Measurements from ENCODE around the gene PTPRT.

Gene PTPRT

GRCh38 chr20:43151256-43151655 lies 38.5 kb downstream of the PTPRT start:
- H3K4me1 ChIP-seq (ENCODE audit: control insufficient read depth, insufficient read depth, low read length): no peaks in the 10 kb centered on the region
- no peak overlapping the region for H3K9ac ChIP-seq (ENCODE audit: low read length)
- H3K36me3 ChIP-seq (ENCODE audit: control insufficient read depth, insufficient read depth, low read length): no peaks in the 10 kb centered on the region
- no peaks in the 10 kb centered on the region for H3K27me3 ChIP-seq (ENCODE audit: control insufficient read depth, insufficient read depth, low read length)
- no peak overlapping the region for H3K27ac ChIP-seq (ENCODE audit: low read depth, low read length)
- no peak overlapping the region for H3K4me3 ChIP-seq (ENCODE audit: low read length)

DNA sequence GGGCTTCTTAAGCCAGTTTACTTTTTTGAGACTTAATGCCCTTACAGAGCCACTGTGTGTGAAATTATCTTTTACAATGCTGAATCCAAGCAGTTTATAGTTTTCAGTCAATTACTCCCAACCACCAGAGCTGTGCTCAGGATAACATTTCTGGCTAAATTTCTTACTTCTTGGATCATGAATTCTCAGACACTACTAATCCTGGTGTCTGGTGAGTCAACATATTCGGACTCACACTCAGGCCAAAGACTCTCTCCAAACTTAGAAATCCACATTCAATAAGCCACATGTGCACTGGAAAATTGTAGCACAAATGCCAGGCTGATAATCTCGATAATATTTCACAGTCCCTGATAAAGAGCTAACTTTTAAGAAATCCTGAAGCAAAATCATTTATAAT lies 49.0 kb downstream of the PTPRT start:
- no peak overlapping the region for H3K27ac ChIP-seq (ENCODE audit: low read depth, low read length)

DNA sequence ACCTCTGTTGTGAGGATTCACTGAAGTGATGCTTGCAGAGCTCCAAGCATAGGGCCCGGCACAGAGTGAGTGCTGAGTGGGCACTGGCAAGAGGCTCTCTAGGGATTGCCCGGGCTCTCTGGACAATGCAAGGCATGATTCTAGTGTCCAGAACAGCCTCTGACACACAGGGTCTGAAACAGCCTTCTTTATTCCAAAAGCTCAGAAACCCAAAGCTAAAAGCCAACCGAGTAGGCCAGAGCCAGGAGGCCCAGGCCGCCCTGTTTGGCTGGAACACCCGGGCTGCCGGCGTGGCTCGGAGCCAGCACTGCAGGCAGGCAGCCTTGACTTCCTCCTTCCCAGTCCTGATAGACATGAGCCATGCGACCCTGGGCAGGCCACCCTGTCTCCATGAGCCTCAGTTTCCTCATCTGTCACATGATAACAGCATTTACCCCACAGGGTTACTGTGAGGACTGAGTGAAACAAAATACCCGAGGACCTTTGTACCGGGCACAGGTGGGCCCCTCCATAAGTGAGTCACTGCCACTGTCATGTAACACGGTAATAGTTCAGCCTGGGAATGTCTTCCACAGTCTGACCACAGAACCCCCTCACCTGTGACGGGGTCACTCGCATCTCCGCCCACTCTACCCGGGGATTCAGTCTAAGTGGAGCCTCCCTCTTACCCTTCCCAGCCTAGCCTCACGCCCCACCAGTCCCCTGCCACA lies 51.5 kb downstream of the PTPRT start:
- no peaks in the 10 kb centered on the region for H3K36me3 ChIP-seq (ENCODE audit: control insufficient read depth, insufficient read depth, low read length)
- no peaks in the 10 kb centered on the region for H3K4me1 ChIP-seq (ENCODE audit: control insufficient read depth, insufficient read depth, low read length)
- H3K27me3 ChIP-seq (ENCODE audit: control insufficient read depth, insufficient read depth, low read length): no peaks in the 10 kb centered on the region
- no peak overlapping the region for H3K9ac ChIP-seq (ENCODE audit: low read length)
- no peak overlapping the region for H3K27ac ChIP-seq (ENCODE audit: low read depth, low read length)
- H3K4me3 ChIP-seq (ENCODE audit: low read length): no peak overlapping the region

More for the DNA sequence above, 49.0 kb downstream of the PTPRT start:
- Histone ChIP-seq H3K27me3 (ENCODE audit: control insufficient read depth, insufficient read depth, low read length) (no peaks in the 10 kb centered on the region), H3K4me3 (ENCODE audit: low read length) (no peak overlapping the region), H3K4me1 (ENCODE audit: control insufficient read depth, insufficient read depth, low read length) (no peaks in the 10 kb centered on the region), H3K36me3 (ENCODE audit: control insufficient read depth, insufficient read depth, low read length) (no peaks in the 10 kb centered on the region), H3K9ac (ENCODE audit: low read length) (no peak overlapping the region)

- Histone ChIP-seq H3K27me3 (ENCODE audit: control insufficient read depth, insufficient read depth, low read length) (no peaks in the 10 kb centered on the region), H3K36me3 (ENCODE audit: control insufficient read depth, insufficient read depth, low read length) (no peaks in the 10 kb centered on the region), H3K4me1 (ENCODE audit: control insufficient read depth, insufficient read depth, low read length) (no peaks in the 10 kb centered on the region), H3K27ac (ENCODE audit: low read depth, low read length) (no peak overlapping the region), H3K4me3 (ENCODE audit: low read length) (no peak overlapping the region), H3K9ac (ENCODE audit: low read length) (no peak overlapping the region)
Observed at GRCh38 chr20:43137160-43137559, 52.5 kb downstream of the PTPRT start.

DNA sequence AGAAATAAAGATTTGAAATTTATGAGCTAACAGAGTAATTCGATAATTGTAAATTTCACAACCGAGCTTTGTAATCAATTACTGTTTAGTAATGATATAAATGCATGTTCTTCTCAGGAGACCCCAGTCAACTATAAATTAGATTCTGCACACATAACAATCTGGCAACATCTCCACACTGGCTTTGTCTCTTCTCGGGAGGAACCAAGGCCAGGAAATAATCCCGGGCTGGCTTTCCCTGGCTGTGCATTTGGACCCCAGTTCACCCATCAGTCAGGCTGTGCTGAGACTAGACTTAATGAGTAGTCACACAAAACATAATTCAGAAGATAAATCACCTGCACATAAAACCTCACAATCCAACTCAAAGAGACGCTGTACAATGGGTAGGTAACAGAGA lies 65.5 kb downstream of the PTPRT start:
- Histone ChIP-seq H3K4me3 (ENCODE audit: low read length) (no peak overlapping the region), H3K9ac (ENCODE audit: low read length) (no peak overlapping the region), H3K4me1 (ENCODE audit: control insufficient read depth, insufficient read depth, low read length) (no peaks in the 10 kb centered on the region), H3K27me3 (ENCODE audit: control insufficient read depth, insufficient read depth, low read length) (no peaks in the 10 kb centered on the region), H3K27ac (ENCODE audit: low read depth, low read length) (no peak overlapping the region), H3K36me3 (ENCODE audit: control insufficient read depth, insufficient read depth, low read length) (no peaks in the 10 kb centered on the region)

DNA sequence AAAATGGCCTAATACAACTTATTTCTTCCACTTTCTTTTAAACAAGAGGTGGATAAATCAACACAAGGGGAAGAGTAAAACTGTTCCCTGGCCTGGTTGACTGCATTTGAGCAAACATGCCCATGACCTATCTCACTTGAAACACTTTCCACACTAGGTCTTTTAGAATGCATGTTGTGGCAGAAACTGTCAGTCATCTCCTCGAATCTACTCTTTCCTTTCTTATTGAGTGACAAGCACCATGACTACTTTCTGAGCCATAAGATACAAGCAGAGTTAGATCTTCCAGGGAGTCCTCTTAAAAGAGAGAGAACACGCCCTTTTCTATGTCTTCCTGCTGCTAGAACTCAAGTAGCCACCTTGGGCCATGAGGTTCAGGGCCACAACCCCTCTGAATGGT lies 66.5 kb downstream of the PTPRT start:
- no peak overlapping the region for H3K4me3 ChIP-seq (ENCODE audit: low read length)
- H3K9ac ChIP-seq (ENCODE audit: low read length): no peak overlapping the region
- H3K27me3 ChIP-seq (ENCODE audit: control insufficient read depth, insufficient read depth, low read length): no peaks in the 10 kb centered on the region
- H3K36me3 ChIP-seq (ENCODE audit: control insufficient read depth, insufficient read depth, low read length): no peaks in the 10 kb centered on the region
- no peaks in the 10 kb centered on the region for H3K4me1 ChIP-seq (ENCODE audit: control insufficient read depth, insufficient read depth, low read length)
- H3K27ac ChIP-seq (ENCODE audit: low read depth, low read length): no peak overlapping the region

DNA sequence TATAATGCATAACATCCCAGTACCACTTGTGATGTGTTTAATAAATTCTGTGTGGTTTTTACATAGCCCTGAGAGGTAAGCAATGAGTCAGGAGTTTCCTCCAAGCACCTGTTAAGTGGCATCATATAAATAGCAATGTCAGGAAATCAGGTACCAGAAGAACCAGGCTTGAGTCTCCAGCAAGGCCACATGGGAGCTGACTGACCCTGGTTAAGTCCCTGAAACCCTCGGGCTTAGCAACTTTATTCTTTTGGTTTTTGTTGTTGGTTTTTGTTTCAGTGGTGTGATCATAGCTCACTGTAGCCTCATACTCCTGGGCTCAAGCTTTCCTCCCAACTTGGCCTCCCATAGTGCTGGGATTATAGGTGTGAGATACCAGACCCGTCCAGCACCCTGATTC lies 70.0 kb downstream of the PTPRT start:
- Histone ChIP-seq H3K4me3 (ENCODE audit: low read length) (no peak overlapping the region), H3K27ac (ENCODE audit: low read depth, low read length) (no peak overlapping the region), H3K9ac (ENCODE audit: low read length) (no peak overlapping the region), H3K36me3 (ENCODE audit: control insufficient read depth, insufficient read depth, low read length) (no peaks in the 10 kb centered on the region), H3K27me3 (ENCODE audit: control insufficient read depth, insufficient read depth, low read length) (no peaks in the 10 kb centered on the region), H3K4me1 (ENCODE audit: control insufficient read depth, insufficient read depth, low read length) (no peaks in the 10 kb centered on the region)

DNA sequence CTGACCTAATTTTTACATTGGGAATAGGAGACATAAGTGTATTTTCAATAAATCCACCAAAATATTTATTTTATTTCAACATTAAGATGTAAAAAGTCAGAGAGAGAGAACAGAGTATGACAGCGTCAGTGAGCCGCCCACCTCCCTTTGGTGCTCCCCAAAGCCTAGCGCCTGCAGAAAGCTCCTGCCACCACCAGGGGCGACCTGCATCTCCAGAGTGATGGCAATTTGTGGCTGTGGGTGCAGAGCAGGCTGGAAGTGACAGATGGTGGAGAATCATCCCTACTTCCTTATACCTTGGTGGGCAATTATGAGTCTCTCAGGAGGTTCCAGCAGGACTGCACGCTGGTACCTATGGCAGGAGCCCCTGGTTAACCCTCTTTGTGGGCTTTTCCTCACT lies 87.3 kb downstream of the PTPRT start:
- no peaks in the 10 kb centered on the region for H3K27me3 ChIP-seq (ENCODE audit: control insufficient read depth, insufficient read depth, low read length)
- no peaks in the 10 kb centered on the region for H3K4me1 ChIP-seq (ENCODE audit: control insufficient read depth, insufficient read depth, low read length)
- no peak overlapping the region for H3K4me3 ChIP-seq (ENCODE audit: low read length)
- H3K36me3 ChIP-seq (ENCODE audit: control insufficient read depth, insufficient read depth, low read length): no peaks in the 10 kb centered on the region
- no peak overlapping the region for H3K9ac ChIP-seq (ENCODE audit: low read length)
- H3K27ac ChIP-seq (ENCODE audit: low read depth, low read length): no peak overlapping the region

GRCh38 chr20:43096931-43097260 lies 92.8 kb downstream of the PTPRT start:
- peak overlapping the region; percentile 48 for H3K27ac ChIP-seq (ENCODE audit: low read depth, low read length)
- no peak overlapping the region for H3K4me3 ChIP-seq (ENCODE audit: low read length)
- H3K36me3 ChIP-seq (ENCODE audit: control insufficient read depth, insufficient read depth, low read length): no peaks in the 10 kb centered on the region
- no peak overlapping the region for H3K9ac ChIP-seq (ENCODE audit: low read length)
- no peaks in the 10 kb centered on the region for H3K27me3 ChIP-seq (ENCODE audit: control insufficient read depth, insufficient read depth, low read length)
- H3K4me1 ChIP-seq (ENCODE audit: control insufficient read depth, insufficient read depth, low read length): peaks cover 7% of the 10 kb centered on the region

DNA sequence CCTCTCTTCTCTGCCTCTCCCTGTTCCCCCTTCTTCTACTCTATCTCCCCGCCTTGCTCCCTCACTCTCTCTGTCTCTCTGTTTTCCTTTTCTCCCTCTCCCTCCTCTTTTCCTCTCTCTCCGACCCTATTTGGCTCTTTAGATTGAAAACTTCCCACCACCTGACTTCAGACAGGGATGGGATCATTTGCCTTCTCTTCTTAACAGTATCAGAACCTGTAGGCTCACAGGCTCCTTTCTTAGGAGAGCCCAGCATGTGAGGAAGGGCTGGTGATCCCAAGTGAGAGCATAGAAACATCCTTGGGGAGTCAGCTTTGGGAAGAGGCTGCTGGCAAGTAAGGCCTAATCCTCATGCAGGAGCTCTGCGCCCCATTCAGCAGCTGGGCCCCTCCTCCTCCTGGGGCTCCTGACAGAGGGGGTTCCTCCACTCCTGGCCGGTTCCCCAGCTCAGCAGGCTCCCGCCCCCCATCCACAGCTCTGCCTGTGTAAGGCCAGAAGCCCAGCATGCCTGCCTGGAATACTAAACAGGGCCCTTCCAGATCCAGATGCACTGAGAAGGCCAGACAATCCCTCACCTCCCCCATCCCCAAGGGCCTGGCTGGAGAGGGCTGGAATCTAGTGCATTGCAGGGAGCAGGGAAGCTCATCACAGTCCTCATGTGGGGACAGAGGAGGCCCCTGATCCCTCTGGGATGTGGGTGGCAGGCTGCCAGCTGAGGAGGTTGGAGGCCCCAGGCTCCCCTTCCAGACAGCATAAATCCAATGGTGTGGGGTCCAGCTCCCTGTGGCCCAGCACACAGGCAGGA lies 93.4 kb downstream of the PTPRT start:
- H3K4me1 ChIP-seq (ENCODE audit: control insufficient read depth, insufficient read depth, low read length): peaks cover 7% of the 10 kb centered on the region
- no peaks in the 10 kb centered on the region for H3K36me3 ChIP-seq (ENCODE audit: control insufficient read depth, insufficient read depth, low read length)
- no peaks in the 10 kb centered on the region for H3K27me3 ChIP-seq (ENCODE audit: control insufficient read depth, insufficient read depth, low read length)
- H3K27ac ChIP-seq (ENCODE audit: low read depth, low read length): peak overlapping the region; percentile 48
- H3K4me3 ChIP-seq (ENCODE audit: low read length): no peak overlapping the region
- H3K9ac ChIP-seq (ENCODE audit: low read length): no peak overlapping the region

DNA sequence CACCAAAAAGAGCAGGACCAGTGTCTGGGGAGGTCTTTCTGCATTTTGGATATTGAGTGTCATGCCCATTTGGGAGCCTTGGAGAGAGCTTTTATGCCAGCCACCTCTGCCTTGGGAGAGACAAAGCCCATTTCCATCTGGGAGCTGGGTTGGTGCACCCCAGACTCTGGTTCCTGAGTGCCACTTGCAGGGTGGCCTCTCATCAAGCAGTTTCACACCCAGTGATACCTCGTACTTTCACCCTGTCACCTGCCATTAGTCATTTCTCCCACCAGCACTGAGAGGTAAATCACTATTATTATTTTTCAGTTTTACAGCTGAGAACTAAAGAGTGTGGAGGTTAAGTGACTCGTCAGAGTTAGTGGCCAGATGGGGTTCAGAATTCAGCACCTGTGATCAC lies 94.7 kb downstream of the PTPRT start:
- H3K36me3 ChIP-seq (ENCODE audit: control insufficient read depth, insufficient read depth, low read length): no peaks in the 10 kb centered on the region
- no peak overlapping the region for H3K9ac ChIP-seq (ENCODE audit: low read length)
- peaks cover 7% of the 10 kb centered on the region for H3K4me1 ChIP-seq (ENCODE audit: control insufficient read depth, insufficient read depth, low read length)
- H3K4me3 ChIP-seq (ENCODE audit: low read length): no peak overlapping the region
- no peak overlapping the region for H3K27ac ChIP-seq (ENCODE audit: low read depth, low read length)
- H3K27me3 ChIP-seq (ENCODE audit: control insufficient read depth, insufficient read depth, low read length): no peaks in the 10 kb centered on the region

- Histone ChIP-seq H3K27ac (ENCODE audit: low read depth, low read length) (no peak overlapping the region), H3K9ac (ENCODE audit: low read length) (no peak overlapping the region), H3K4me1 (ENCODE audit: control insufficient read depth, insufficient read depth, low read length) (peaks cover 7% of the 10 kb centered on the region), H3K4me3 (ENCODE audit: low read length) (no peak overlapping the region), H3K27me3 (ENCODE audit: control insufficient read depth, insufficient read depth, low read length) (no peaks in the 10 kb centered on the region), H3K36me3 (ENCODE audit: control insufficient read depth, insufficient read depth, low read length) (no peaks in the 10 kb centered on the region)
Observed at GRCh38 chr20:43092386-43093088, 97.2 kb downstream of the PTPRT start.

Data from rectal smooth muscle tissue (tissue), 1 donor.